ENCODE results near the gene LAMC2.

LAMC2 gene

DNA sequence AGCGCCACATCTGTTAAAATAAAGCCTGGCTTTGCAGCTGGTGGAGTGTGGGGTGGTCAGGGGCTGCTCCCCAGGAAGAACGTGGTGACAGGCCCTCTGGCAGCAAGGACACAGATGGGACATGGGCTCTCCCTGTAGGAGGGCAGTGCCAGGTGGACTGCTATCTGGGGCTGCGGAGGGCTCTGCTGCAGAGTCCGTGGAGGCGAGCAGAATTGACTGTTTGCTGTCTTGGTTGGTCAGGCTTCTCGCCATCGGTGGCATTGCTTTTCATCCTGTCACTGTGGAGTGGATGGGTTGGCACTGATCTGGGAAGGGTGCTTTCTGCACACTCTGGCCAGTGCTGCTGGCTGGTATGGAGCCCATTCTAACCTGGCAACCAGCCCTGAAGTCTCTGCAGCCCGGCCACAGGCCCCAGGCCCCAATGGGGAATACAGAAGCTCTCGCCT is 103.0 kb downstream of the LAMC2 start:
- no peak for DNase-seq

- no peak for DNase-seq
These were observed 104.6 kb downstream of the LAMC2 start for GRCh38 chr1:183290628-183291027.

DNA sequence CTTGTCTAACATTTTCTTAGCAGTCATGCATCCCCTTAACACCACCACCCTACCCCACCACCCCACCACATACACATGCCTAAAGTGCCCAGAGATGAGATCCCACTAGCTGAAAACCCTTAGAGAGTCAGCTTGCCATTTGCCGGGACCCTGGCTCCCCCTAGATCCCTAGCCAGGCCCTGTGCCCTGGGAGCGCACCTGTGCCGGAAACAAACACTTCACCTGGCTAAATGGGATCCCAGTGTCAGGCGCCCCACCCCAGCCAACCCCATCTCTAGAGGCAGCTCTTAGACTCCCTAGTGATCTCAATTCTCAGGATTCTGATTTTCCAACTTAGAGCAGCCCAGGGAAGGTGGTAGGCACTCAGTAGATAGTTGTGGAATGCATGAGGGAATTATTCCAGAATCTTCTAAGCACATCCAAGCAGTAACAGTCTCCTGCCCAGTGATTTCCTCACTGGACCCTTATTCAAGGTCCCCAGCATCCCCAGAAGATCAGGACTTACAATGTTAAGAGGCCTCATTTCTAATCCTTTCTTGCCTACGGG is 105.2 kb downstream of the LAMC2 start:
- DNase-seq, result no peak

DNA sequence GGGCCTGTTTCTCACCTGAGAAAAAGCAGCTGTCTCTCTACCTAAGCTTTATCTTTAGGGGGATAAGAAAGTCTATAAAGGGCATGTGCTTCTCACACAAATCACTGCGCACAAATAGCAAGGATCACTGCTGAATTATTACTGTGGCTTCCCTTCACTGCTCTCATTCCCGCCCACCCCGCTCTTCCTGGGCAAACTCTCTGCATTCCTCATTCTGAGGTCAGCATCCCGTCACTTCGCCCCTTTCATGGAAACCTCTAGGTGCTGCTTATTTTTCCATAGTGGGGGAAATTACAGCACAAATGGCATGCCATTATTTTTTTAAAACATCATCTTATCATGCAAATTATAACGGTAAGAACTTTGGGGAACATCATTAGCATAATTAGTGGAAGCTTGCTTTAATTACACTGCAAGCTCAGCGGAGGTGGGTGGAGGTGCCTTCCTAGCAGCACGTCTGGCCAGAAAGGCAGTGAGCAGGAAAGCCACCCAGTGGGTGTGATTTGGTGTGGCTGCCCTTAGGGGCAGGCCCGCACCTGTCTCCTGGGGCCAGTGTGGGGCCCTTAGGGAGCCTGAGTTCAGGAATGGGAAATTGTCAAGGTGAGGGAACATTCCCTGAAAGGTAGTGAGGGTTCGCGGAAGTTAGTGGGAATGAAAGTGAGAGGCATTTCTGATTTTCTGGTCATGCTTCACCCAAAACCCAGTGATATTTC is 105.9 kb downstream of the LAMC2 start:
- no peak for DNase-seq

- no peak for DNase-seq
These were observed 107.2 kb downstream of the LAMC2 start for GRCh38 chr1:183293241-183293640.

GRCh38 chr1:183293876-183294275 is 107.8 kb downstream of the LAMC2 start:
- no peak for DNase-seq

All from inflammatory macrophage treated with lipopolysaccharide for 1 hour (primary cell).